Subcutaneous adipose tissue (tissue), 4 donors: ENCODE results near the gene DALRD3. TPM values are rescaled to one million over a fixed set of nuclear protein-coding genes. Genes with fewer than 3 reads are reported as not detected.

Experiments used
- total RNA-seq, 4 donors: library from RNA; depleted of rRNA; stranded (reverse); fragments of >200 nt; gene quantifications; one replicate each; pipeline ENCODE4 v1.1.0, GENCODE V29; 2016
- TF ChIP-seq, protein P1 (sequence below): fragments of 450-650 bp; IDR thresholded peaks from one replicate; pipeline ENCODE4 v1.5.1; 2016; ENCODE audit warnings: low read depth, mild to moderate bottlenecking, control low read depth, antibody characterized with exemption, moderate library complexity

DALRD3 gene
- total RNA-seq, 4 donors from 2014 or later: 10.6 to 43.3 (median 29.8) TPM

DNA sequence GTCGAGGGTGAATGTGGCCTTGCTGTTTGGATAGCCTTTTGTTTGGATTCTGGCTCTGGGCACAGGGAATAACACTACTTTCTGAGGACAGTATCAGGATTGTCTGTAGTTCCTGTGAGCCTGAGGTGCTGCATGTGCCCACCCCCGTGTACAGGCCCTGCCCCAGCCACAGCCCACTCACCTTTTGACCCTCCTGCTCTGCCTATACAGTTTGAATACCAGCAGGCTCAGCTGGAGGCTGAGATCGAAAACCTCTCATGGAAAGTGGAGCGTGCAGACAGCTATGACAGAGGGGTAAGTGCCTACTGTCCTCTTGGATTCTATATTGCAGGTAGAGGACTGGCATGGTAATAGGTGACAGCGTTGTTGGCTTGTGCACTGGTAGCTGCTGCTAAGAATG, 35.7 kb downstream of the DALRD3 start:
- TF ChIP-seq, protein P1, sequence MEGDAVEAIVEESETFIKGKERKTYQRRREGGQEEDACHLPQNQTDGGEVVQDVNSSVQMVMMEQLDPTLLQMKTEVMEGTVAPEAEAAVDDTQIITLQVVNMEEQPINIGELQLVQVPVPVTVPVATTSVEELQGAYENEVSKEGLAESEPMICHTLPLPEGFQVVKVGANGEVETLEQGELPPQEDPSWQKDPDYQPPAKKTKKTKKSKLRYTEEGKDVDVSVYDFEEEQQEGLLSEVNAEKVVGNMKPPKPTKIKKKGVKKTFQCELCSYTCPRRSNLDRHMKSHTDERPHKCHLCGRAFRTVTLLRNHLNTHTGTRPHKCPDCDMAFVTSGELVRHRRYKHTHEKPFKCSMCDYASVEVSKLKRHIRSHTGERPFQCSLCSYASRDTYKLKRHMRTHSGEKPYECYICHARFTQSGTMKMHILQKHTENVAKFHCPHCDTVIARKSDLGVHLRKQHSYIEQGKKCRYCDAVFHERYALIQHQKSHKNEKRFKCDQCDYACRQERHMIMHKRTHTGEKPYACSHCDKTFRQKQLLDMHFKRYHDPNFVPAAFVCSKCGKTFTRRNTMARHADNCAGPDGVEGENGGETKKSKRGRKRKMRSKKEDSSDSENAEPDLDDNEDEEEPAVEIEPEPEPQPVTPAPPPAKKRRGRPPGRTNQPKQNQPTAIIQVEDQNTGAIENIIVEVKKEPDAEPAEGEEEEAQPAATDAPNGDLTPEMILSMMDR: no peak

DNA sequence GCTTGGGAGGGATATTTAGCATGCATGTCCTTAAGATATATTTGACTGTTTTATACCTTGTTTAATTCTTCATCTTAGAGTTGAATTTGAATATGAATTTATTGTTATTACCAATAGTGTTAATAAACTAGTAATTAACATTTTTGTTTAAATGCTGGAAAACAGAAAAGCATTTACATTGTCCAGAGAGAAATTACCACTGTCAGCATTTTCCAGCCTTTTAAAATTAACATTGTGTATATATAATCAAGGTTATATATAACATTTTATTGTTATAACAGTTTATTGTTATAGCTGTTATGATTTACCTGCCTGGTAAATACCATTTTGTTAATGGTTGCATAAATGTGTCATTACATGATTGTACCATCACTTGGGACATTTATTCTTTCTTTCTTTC, 36.4 kb downstream of the DALRD3 start:
- TF ChIP-seq, protein P1: no peak

DNA sequence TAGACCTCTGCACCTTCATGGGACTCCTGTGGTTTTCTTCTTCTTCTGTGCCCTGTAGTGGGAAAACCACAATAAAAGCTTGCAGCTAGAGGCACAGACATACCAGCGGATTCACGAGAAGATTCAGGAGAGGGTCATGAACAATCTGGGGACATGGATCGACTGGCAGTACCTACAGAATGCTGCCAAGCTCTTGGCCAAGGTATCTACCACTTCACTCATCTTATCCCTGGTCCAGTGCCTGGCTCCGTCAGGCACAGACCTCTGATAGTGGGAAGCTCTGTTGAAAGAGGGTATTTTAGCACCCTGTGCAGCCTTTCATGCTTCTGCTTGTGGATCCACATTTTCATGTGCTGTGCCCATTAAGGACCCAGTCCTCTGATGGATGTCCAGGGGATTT, 38.1 kb downstream of the DALRD3 start:
- TF ChIP-seq, protein P1: no peak

DNA sequence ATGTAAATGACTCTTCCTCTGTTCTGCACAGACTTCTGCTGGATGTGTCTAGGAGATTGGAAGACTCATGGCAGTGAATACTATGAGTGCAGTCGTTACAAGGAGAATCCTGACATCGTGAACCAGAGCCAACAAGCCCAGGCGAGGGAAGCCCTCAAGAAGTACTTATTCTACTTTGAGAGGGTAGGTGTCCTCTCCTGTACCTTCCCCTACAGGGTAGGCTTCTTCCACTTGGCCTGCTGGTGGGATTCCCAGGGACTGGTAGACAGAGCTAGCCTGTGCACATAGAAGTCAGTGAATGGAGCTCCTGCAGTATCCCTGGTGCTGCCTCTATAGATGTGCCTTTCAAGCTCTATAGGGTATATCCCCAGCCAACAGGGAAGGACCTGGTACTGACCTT, 38.9 kb downstream of the DALRD3 start:
- TF ChIP-seq, protein P1: no peak

DNA sequence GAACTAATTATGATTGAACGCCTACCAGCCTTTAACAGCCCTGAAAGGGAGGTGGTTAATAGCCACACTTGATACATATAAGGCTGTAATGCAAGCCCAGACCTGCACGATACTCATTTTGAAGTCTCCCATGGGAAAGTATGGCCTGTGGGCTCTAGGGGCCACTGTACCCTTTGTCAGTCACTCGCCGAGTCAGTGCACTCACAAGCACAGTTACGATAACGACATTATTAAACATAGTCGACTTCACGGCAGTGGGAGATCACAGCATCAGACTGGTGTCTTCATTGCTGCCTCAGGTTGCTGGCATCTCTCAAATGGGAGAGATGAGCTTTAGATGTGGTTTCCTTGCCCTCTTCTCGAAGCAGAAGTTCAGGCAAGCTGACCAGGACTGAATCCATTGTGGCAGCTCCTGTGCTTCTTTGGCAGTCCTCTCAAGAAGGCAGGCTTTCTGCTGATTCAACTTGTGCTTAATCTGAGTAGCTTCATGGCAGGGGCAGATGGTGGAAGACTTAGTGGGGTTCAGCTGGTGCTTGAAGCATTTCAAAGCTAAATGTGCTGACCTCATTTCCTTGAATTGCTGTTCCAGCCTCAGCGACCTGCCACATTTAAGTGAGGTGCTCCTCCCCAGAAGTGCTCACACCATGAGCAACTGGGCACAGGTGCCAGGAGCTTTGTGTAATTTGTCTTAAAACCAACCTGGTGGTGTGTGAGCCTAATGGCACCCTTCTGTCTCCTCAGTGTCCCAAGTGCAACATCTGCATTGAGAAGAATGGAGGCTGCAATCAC, 44.1 kb downstream of the DALRD3 start:
- TF ChIP-seq, protein P1: no peak

DNA sequence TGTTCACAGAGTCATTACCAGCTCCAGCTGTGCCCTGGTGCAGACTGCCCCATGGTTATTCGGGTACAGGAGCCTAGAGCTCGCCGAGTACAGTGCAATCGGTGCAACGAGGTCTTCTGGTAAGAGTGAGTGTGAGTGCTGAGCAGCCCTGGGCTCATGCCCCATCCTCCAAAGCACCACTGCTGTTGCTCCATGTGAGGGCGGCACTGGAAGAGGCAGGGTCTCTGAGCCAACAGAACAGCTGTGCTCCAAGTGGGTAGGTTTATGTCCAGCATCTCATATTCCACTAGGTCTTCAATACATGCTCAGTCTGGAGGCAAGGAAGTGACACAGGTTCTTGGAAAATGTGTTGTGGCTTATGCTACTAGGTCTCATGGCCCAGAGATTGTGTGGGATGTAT, 47.8 kb downstream of the DALRD3 start:
- TF ChIP-seq, protein P1: no peak

DNA sequence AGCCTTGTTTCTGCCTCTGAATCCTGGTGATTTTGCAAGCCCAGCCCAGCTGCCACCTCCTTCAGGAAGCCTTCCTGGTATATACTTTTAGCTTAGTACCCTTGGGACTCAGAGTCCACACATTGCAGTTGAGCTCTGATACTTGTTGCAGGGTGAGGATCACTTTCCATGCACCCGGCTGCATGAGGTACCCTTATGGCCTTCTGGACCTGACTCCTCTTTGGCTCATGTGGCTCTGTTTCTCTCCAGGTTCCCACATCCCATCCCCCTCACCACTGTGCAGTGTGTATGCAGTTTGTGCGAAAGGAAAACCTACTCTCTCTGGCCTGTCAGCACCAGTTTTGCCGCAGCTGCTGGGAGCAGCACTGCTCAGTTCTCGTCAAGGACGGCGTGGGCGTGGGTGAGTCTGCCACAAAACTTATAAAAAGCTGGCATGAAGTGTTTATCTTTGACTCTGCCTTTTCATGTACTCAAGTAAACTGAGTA, 51.5 kb downstream of the DALRD3 start:
- TF ChIP-seq, protein P1: no peak
